A549 treated with AZD9567 at 1 μM for 4 hours (cell line): ENCODE results near the gene N4BP2L2. TPM values are rescaled to one million over a fixed set of nuclear protein-coding genes. Genes with fewer than 3 reads are reported as not detected.

Experiments
- total RNA-seq: library from RNA; stranded (reverse); fragments of 200-300 nt; extraction: Qiagen RNA extraction; gene quantifications from 5 replicates; pipeline ENCODE4 v1.2.3, GENCODE V29; 2022; ENCODE audit not compliant: insufficient read depth

N4BP2L2 gene
- 16.0 to 34.1 TPM (median 20.6 TPM) in 5 replicates for total RNA-seq

DNA sequence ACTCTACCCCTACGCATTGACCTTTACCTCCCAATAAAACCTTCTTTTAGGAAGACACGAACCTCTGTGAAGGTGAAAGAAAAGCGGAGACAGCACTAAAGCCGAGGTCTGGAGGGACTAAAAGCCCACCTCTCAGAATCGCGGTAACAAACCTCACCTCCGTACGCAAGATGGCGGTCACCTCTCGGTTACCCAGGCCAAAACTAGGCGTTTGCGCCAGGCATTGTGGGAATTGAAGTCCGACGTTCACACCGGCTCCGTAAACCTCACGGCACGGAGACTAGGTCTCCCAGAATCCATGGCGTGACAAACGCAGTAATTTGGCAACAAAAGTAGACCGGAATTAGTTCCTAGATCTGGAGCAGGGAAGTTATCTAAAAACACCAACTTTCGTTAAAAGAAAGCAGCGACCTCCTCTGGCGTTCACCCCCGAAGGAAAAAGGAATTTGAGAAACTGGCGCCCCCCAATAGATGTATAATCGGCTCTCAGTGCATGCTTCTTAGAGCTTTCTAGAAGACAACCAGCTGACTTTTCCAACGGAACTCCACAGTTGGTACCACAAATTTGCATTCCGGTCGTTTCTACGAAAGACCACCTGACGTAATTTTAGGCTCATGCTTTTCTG lies at the start of gene N4BP2L2:
Gene N4BP2L2 (minus strand): TSS at position 175 of the 626 bp plus-strand sequence. CDS start 1,768 bp downstream, outside the sequence.

DNA sequence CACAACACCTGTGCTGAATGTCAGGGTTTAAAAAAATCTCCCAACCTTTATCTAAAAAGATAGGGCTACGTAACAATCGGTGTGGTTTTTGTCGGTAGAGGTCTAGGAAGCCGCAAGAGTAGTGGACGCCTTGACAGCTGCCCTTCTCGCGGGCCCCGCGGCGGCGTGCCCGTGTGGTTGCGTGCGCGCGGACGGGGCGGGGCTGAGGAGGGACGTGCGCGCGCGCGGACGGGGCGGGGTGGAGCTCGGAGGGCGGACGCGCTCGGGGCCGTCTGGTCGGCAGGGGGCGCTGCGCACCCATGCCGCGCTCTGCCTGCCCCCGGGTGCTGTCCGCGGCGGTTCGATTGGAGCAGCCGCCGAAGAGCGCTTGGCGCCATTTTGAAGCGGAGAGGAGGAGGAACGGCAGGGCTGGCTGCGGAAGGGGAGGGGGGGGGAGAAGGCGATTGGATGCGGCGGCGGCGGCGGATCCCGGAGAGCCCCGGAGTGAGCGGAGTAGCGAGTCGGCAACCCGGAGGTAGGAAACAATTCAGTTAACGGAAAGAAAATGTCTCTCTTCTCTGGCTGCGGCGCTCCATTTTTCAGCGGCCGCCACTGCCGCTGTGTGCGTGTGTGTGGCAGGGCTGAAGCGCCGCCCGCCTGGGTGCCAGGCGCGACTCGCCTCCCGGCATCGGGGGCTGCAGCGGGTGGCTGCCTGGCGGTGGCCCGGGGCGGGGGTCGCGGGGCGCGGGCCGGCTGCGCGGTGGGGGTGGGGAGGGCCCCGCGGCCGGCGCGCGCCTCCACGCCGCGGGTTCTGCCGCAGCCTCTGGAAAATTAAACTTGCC lies 47.7 kb upstream of the N4BP2L2 start, which contains the start of gene PDS5B:
Gene PDS5B (plus strand): TSS at position 373 of the 821 bp plus-strand sequence. CDS start 62,321 bp downstream, outside the sequence.

DNA sequence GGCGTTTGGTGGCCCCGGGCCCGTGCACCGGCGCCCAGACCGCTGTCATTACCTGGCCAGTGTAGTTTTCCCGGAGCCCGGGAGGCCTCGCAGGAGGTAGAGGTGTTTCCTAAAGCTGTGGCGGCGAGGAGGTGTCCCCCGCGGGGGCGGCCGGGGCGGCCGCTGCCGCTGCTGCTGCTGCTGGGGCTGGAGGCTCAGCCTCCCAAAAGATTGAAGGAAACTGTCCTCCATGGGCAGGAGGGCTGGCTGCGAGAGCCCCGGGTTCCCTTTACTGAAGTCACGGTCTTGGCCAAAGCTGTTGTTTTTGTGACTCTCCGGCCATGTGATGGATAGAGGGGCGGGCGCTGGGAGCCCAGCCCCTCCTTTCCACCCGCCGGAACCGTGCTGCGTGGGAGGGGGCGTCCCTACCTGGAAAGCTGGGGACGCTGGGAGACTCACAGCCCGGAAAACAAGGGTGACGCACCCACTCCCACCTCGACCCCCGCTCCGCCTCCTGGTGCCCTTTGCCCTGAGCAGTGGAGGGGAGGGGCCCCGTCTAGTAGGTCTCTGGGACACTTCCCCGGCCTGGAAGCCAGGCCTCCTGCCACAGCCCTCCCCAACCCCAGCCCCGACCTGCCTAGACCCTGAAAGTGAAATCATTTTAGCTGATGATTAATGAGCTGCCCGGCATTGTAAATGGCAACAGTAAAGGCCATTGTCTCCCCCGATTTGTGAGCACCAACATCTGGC lies 110.6 kb downstream of the N4BP2L2 start, which contains the start of gene N4BP2L1:
Gene N4BP2L1 (minus strand): TSS at position 279 of the 729 bp plus-strand sequence. CDS start 48 bp downstream, at position 231.

Other genes with a start within 250 kb of the N4BP2L2 start
- 0.12 TPM in 1 of 5 replicates, not detected in the others for gene ZAR1L, start 223.4 kb downstream of the N4BP2L2 start, total RNA-seq
- 1.9 to 5.9 TPM (median 4.0 TPM) in 5 replicates for gene BRCA2, start 223.3 kb downstream of the N4BP2L2 start, total RNA-seq
- 0.55 to 0.71 TPM (median 0.65 TPM) in 4 of 5 replicates, not detected in the other for gene N4BP2L1, start 110.7 kb downstream of the N4BP2L2 start, total RNA-seq
- 7.9 to 21.3 TPM (median 8.8 TPM) in 5 replicates for gene PDS5B, start 47.7 kb upstream of the N4BP2L2 start, total RNA-seq